T-cell (primary cell): ENCODE results near the gene OVAAL. TPM values are rescaled to one million over a fixed set of nuclear protein-coding genes. Genes with fewer than 3 reads are reported as not detected.

ENCODE experiments used
- ATAC-seq, 4 experiments: fragments of 200-7000 bp in 3 of 4; fragments of 150-1000 bp in 1 of 4; cut with Tn5 transposase; replicated peaks in 1 of 4; 1 replicate in 3 of 4; 2 replicates in 1 of 4; pipeline ENCODE4 v1.10.0; 2021; ENCODE audit warnings: moderate library complexity in 3 of 4, mild to moderate bottlenecking in 2 of 4, moderate number of reproducible peaks in 1 of 4
- CTCF ChIA-PET, 2 donors: fragments of 300-600 bp; sonication (Branson Sonifier 250); formaldehyde crosslinking; loops; one replicate each; lab custom pipeline; 2022; ENCODE audit warnings: antibody characterized with exemption in 2 of 2; lab: Charles Lee
- POLR2A ChIA-PET, 2 donors: fragments of 300-600 bp; sonication (Branson Sonifier 250); formaldehyde crosslinking; loops; one replicate each; lab custom pipeline; 2022; ENCODE audit warnings: antibody characterized with exemption in 2 of 2; lab: Charles Lee
- DNase-seq, 35 experiments: peaks; one replicate each; pipeline versions ENCODE4 v3.0.0 to v3.0.0-alpha.2; 2013 to 2023
- H3K27ac ChIP-seq: one replicate; pipeline ENCODE4 v1.5.1; 2013; ENCODE audit warnings: low read length
- H3K27me3 ChIP-seq, 2 experiments: replicated peaks in 1 of 2; 1 replicate in 1 of 2; 2 replicates in 1 of 2; pipeline versions ENCODE4 v1.6.1 to v1.7.0; 2013; ENCODE audit warnings: low read length in 1 of 2, mixed read lengths in 1 of 2; ENCODE audit not compliant: control insufficient read depth in 2 of 2, insufficient read depth in 2 of 2; ENCODE audit errors: extremely low read depth in 1 of 2
- H3K36me3 ChIP-seq, 2 donors: 1 replicate in 1 of 2; 2 replicates in 1 of 2; pipeline versions ENCODE4 v1.6.1 to v1.7.0; 2013; ENCODE audit warnings: low read length in 1 of 2; ENCODE audit not compliant: control insufficient read depth in 2 of 2, insufficient read depth in 1 of 2; ENCODE audit errors: extremely low read depth in 1 of 2
- H3K4me1 ChIP-seq, 2 experiments: 1 replicate in 1 of 2; 2 replicates in 1 of 2; pipeline versions ENCODE4 v1.6.1 to v1.7.0; 2013; ENCODE audit warnings: low read length in 2 of 2, mixed read lengths in 1 of 2; ENCODE audit not compliant: insufficient read depth in 2 of 2, control insufficient read depth in 1 of 2; ENCODE audit errors: extremely low read depth in 1 of 2
- H3K4me3 ChIP-seq, 2 donors: 1 replicate in 1 of 2; 2 replicates in 1 of 2; pipeline versions ENCODE4 v1.5.1 to v1.7.0; 2013; ENCODE audit warnings: mild to moderate bottlenecking in 2 of 2, low read length in 1 of 2, moderate library complexity in 1 of 2; ENCODE audit not compliant: control insufficient read depth in 1 of 2; ENCODE audit errors: extremely low read depth in 1 of 2
- H3K9me3 ChIP-seq: 2 replicates; pipeline ENCODE4 v1.7.0; 2013
- H3K27ac Mint-ChIP-seq, 2 donors: one replicate each; pipeline ENCODE4 v1.8.0; 2020 to 2021; ENCODE audit warnings: mild to moderate bottlenecking in 2 of 2, mixed read lengths in 2 of 2
- H3K27me3 Mint-ChIP-seq, 2 donors: one replicate each; pipeline ENCODE4 v1.8.0; 2021 to 2022; ENCODE audit warnings: mixed read lengths in 2 of 2
- H3K36me3 Mint-ChIP-seq: one replicate; pipeline ENCODE4 v1.8.0; 2021; ENCODE audit warnings: mixed read lengths
- H3K4me1 Mint-ChIP-seq, 3 donors: one replicate each; pipeline ENCODE4 v1.8.0; 2020 to 2022; ENCODE audit warnings: mixed read lengths in 3 of 3, mild to moderate bottlenecking in 1 of 3
- H3K4me3 Mint-ChIP-seq, 3 donors: one replicate each; pipeline ENCODE4 v1.8.0; 2020 to 2022; ENCODE audit warnings: mild to moderate bottlenecking in 3 of 3, mixed read lengths in 3 of 3, moderate library complexity in 3 of 3
- H3K9me3 Mint-ChIP-seq, 3 donors: one replicate each; pipeline ENCODE4 v1.8.0; 2020 to 2022; ENCODE audit warnings: mixed read lengths in 3 of 3
- WGBS: methylation state at CpG from one replicate; pipeline ENCODE4 v1.1.5; 2013; ENCODE audit warnings: missing lambda C conversion rate; ENCODE audit not compliant: insufficient coverage; 5-methylcytosine and 5-hydroxymethylcytosine counted together
- total RNA-seq, 35 experiments: library from RNA in 6 of 35; stranded (reverse) in 6 of 35; fragments of 120-200 nt in 1 of 35; gene quantifications; one replicate each; pipeline versions ENCODE4 v1.2.1 to v1.2.4 and lab custom pipeline; 2013 to 2026

Gene OVAAL
- total RNA-seq (not detected), total RNA-seq (lab: John Stamatoyannopoulos, UW) (0 to 0.05 (median 0) reads per million in 29 experiments)
- total RNA-seq (2013), result not detected

DNA sequence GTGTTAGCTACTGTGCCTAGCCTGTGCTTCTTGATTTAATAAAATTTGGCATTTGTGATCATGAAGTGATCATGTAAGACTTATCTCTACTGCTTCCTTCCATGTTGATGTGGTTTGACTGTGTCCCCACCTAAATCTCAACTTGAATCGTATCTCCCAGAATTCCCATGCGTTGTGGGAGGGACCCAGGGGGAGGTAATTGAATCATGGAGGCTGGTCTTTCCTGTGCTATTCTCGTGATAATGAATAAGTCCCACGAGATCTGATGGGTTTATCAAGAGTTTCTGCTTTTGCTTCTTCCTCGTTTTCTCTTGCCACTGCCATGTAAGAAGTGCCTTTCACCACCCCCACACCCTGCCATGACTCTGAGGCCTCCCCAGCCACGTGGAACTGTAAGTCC, at the start of gene OVAAL:
TSS of gene OVAAL (plus strand) at position 301 of the 400 bp plus-strand sequence.
- Histone ChIP-seq H3K4me3 (no peak within 1 kb of the TSS), H3K9me3 (no peaks in the 10 kb centered on the region), H3K4me1 (no peaks in the 10 kb centered on the region), H3K27ac (no peak within 1 kb of the TSS), H3K36me3 (no peaks in the 10 kb centered on the region), H3K27me3 (no peaks in the 10 kb centered on the region)
- WGBS, result 60% methylated on average over 1 of the region's 6 CpGs
- no peak for ATAC-seq
- Mint-ChIP-seq H3K27me3 (peaks cover 0 to 11% of the 10 kb centered on the region in 2 donors), H3K36me3 (no peaks in the 10 kb centered on the region), H3K4me3 (no peak within 1 kb of the TSS), H3K9me3 (peaks cover 0 to 4% (median 0%) of the 10 kb centered on the region in 3 donors), H3K4me1 (no peaks in the 10 kb centered on the region), H3K27ac (no peak within 1 kb of the TSS)
- ChIA-PET POLR2A (no interaction called here), CTCF (no interaction called here)
- DNase-seq, result no peak

DNA sequence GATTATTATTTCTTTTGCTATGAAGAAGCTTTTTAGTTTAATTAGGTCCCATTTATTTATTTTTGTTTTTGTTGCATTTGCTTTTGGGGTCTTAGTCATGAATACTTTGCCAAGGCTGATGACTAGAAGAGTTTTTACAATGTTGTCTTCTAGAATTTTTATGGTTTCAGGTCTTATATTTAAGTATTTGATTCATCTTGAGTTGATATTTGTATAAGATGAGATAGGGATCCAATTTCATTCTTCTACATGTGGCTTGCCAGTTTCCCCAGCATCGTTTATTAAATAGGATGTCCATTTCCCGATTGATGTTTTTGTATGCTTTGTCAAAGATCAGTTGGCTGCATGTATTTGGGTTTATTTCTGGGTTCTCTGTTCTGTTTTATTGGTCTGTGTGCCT, 47.9 kb upstream of the OVAAL start:
- Histone ChIP-seq H3K9me3 (no peaks in the 10 kb centered on the region), H3K27me3 (peaks cover 0 to 11% of the 10 kb centered on the region in 2 experiments), H3K4me3 (no peak overlapping the region), H3K27ac (no peak overlapping the region), H3K36me3 (no peaks in the 10 kb centered on the region), H3K4me1 (no peaks in the 10 kb centered on the region)
- no peak overlapping the region for H3K4me3 Mint-ChIP-seq
- H3K27me3 Mint-ChIP-seq, result peaks cover 9 to 14% of the 10 kb centered on the region in 2 donors
- CTCF ChIA-PET, result interaction anchor here in 1 of 2 donors (0.6 kb wide), 1 partner anchor 332 kb away, joined by 3 read pairs; no protein-coding TSS in a partner anchor
- ATAC-seq (no peak), DNase-seq (no peak)
- H3K4me1 Mint-ChIP-seq, result peaks cover 0 to 6% (median 3%) of the 10 kb centered on the region in 3 donors
- no peak overlapping the region for H3K27ac Mint-ChIP-seq
- POLR2A ChIA-PET, result no interaction called here
- H3K9me3 Mint-ChIP-seq, result no peaks in the 10 kb centered on the region
- H3K36me3 Mint-ChIP-seq, result no peaks in the 10 kb centered on the region
- no CpG with 5 or more reads among the region's 2 CpGs for WGBS

DNA sequence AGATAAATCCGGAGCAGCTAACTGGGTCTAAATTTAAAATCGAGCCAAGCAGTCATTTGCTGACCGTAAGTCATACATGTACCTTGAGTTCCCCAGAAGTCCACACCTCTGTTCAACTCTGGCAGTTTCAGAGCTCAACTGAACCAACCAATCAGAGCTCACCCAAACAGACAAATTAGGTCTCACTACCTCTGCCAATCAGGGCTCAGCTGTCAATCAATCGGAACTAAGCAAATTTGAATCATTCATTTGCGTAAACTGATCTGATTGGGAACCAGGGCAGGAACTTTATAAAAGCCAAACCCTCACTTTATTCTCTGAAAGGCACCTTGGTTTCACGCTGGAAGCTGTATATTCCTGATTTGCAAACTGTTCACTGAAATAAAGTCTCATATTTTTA, 45.2 kb upstream of the OVAAL start:
- Mint-ChIP-seq H3K36me3 (no peaks in the 10 kb centered on the region), H3K4me3 (no peak overlapping the region), H3K27me3 (peaks cover 9 to 14% of the 10 kb centered on the region in 2 donors), H3K4me1 (peaks cover 0 to 2% (median 1%) of the 10 kb centered on the region in 3 donors), H3K27ac (no peak overlapping the region), H3K9me3 (no peaks in the 10 kb centered on the region)
- CTCF ChIA-PET, result interaction anchor here in 1 of 2 donors (0.6 to 7.4 kb wide), 3 partner anchors 349 to 699 kb away, joined by 3 to 93 read pairs (median 3); no protein-coding TSS in a partner anchor
- no peak for DNase-seq
- Histone ChIP-seq H3K36me3 (no peaks in the 10 kb centered on the region), H3K4me3 (no peak overlapping the region), H3K4me1 (no peaks in the 10 kb centered on the region), H3K9me3 (no peaks in the 10 kb centered on the region), H3K27ac (no peak overlapping the region), H3K27me3 (peaks cover 0 to 8% of the 10 kb centered on the region in 2 experiments)
- POLR2A ChIA-PET, result no interaction called here
- ATAC-seq, result no peak
- WGBS, result 80% methylated on average over 6 of the region's 6 CpGs

DNA sequence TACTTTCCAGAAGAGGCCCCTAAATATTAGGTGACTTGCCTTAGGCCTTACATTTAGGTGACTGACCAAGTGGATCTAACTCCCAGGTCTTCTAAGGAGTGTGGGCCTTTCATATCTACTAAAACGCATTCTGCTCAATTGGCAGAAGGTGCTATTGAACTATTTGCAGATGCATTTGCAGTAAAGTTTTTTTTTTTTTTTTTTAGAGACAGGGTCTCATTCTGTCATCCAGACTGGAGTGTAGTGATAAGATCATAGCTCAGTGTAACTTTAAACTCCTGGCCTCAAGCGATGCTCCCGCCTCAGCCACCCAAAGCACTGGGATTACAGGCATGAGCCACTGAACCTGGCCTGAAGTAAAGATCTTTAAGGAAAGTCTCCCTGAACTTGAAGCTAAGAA, 43.4 kb upstream of the OVAAL start:
- no peak overlapping the region for H3K4me3 Mint-ChIP-seq
- Histone ChIP-seq H3K4me1 (no peaks in the 10 kb centered on the region), H3K9me3 (no peaks in the 10 kb centered on the region), H3K27me3 (peaks cover 0 to 5% of the 10 kb centered on the region in 2 experiments), H3K4me3 (no peak overlapping the region), H3K27ac (no peak overlapping the region), H3K36me3 (no peaks in the 10 kb centered on the region)
- WGBS, result 100% methylated on average over 2 of the region's 3 CpGs
- H3K36me3 Mint-ChIP-seq, result no peaks in the 10 kb centered on the region
- ChIA-PET POLR2A (interaction anchor here in 1 of 2 donors (1.1 kb wide), 1 partner anchor 13 kb away, joined by 3 read pairs; the partner anchor contains the start of gene ACBD6), CTCF (interaction anchor here (0.6 to 7.4 kb wide), 21 partner anchors 10 to 682 kb away, joined by 3 to 93 read pairs (median 5); partner anchors contain the start of gene ACBD6 (in 2 of the 2))
- ATAC-seq, result no peak
- peaks cover 0 to 2% (median 1%) of the 10 kb centered on the region in 3 donors for H3K4me1 Mint-ChIP-seq
- DNase-seq, result no peak
- H3K9me3 Mint-ChIP-seq, result no peaks in the 10 kb centered on the region
- H3K27me3 Mint-ChIP-seq, result peaks cover 9 to 20% of the 10 kb centered on the region in 2 donors
- no peak overlapping the region for H3K27ac Mint-ChIP-seq

DNA sequence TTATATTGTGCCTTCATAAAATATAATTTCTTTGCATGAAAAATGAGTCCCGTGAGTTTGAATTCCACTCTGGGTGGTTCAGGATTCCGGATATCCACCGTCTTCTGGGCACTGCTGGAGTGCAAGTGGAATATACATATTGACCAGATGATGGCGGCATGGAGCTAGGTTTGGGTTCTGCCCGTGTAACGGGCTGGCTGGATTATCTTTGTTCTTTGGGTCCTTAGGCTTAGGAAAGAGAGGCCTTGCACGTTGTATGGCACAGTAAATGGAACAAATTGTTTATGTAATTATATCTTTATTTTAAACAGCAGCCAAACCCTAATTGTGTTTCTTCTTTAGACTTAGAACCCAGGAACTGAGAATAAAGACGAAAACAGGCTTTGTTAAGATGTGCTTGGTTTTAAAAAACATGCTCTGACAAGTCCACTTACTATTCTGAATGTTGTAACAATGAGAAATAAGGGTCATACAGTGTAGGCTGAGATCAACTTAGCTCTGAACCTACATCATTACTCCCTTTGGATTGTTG, 42.8 kb upstream of the OVAAL start:
- H3K4me1 Mint-ChIP-seq, result peaks cover 0 to 2% (median 1%) of the 10 kb centered on the region in 3 donors

DNA sequence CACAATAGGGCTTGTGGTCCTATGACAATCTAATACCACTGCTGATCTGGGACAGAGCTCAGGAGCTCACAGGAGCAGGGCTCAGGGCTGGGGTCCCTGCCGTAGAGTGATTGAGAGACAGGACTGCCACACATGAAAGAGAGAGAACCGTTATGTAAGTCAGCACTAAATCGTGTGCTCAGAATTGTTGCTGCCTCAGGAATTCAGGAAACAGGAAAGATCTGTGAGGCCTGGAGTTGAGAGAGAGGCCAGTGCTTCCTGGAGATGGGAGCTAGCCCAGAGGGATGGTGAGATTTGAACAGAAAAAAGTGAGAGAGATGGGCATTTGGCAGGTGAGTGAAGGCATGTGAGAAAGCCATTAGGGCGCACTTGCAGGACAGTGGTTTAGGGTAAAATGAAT, 38.9 kb upstream of the OVAAL start:
- WGBS, result 62% methylated on average over 4 of the region's 4 CpGs
- H3K27me3 ChIP-seq, result no peaks in the 10 kb centered on the region
- no peaks in the 10 kb centered on the region for H3K9me3 Mint-ChIP-seq
- H3K4me3 Mint-ChIP-seq, result no peak overlapping the region
- H3K4me1 ChIP-seq, result no peaks in the 10 kb centered on the region
- peaks cover 4 to 6% of the 10 kb centered on the region in 2 donors for H3K27me3 Mint-ChIP-seq
- no peaks in the 10 kb centered on the region for H3K36me3 ChIP-seq
- POLR2A ChIA-PET, result interaction anchor here in 1 of 2 donors (0.5 kb wide), 1 partner anchor 8 kb away, joined by 4 read pairs; no protein-coding TSS in a partner anchor
- H3K4me3 ChIP-seq, result no peak overlapping the region
- H3K9me3 ChIP-seq, result no peaks in the 10 kb centered on the region
- H3K27ac ChIP-seq, result no peak overlapping the region
- no peak overlapping the region for H3K27ac Mint-ChIP-seq
- ATAC-seq, result no peak
- CTCF ChIA-PET, result interaction anchor here (0.5 to 7.4 kb wide), 4 partner anchors 16 to 400 kb away, joined by 3 to 93 read pairs (median 6); no protein-coding TSS in a partner anchor
- H3K36me3 Mint-ChIP-seq, result no peaks in the 10 kb centered on the region
- H3K4me1 Mint-ChIP-seq, result peaks cover 0 to 2% (median 1%) of the 10 kb centered on the region in 3 donors
- DNase-seq, result no peak

More for the DNA sequence above, 42.8 kb upstream of the OVAAL start:
- H3K4me3 Mint-ChIP-seq, result no peak overlapping the region
- WGBS, result 9% methylated on average over 3 of the region's 8 CpGs
- Histone ChIP-seq H3K27ac (no peak overlapping the region), H3K4me1 (no peaks in the 10 kb centered on the region), H3K4me3 (no peak overlapping the region), H3K9me3 (no peaks in the 10 kb centered on the region), H3K36me3 (no peaks in the 10 kb centered on the region), H3K27me3 (peaks cover 0 to 5% of the 10 kb centered on the region in 2 experiments)
- no peaks in the 10 kb centered on the region for H3K36me3 Mint-ChIP-seq
- DNase-seq, result peak in 33 of 35 experiments; percentile 5 to 81 (median 38)
- POLR2A ChIA-PET, result interaction anchor here in 1 of 2 donors (1.1 kb wide), 1 partner anchor 13 kb away, joined by 3 read pairs; the partner anchor contains the start of gene ACBD6
- H3K27me3 Mint-ChIP-seq, result peaks cover 13 to 20% of the 10 kb centered on the region in 2 donors
- H3K9me3 Mint-ChIP-seq, result no peaks in the 10 kb centered on the region
- CTCF ChIA-PET, result interaction anchor here (0.5 to 7.4 kb wide), 25 partner anchors 10 to 683 kb away, joined by 3 to 93 read pairs (median 5); partner anchors contain the start of gene ACBD6 (in 2 of the 2)
- ATAC-seq, result peak; percentile 77 to 90 (median 83)
- H3K27ac Mint-ChIP-seq, result no peak overlapping the region
